GM12864 (cell line): ENCODE results near the gene MICAL3.

Experiments used
- DNase-seq: peaks from one replicate; pipeline ENCODE4 v3.0.0-alpha.2; 2011; ENCODE audit warnings: low read depth
- H3K4me3 ChIP-seq: 2 replicates; pipeline ENCODE4 v1.5.1; 2011; ENCODE audit warnings: mild to moderate bottlenecking, low read depth, low read length, control low read depth
- TF ChIP-seq, protein P1 (sequence below): IDR thresholded peaks from 2 replicates; pipeline ENCODE4 v1.5.1; 2011; ENCODE audit warnings: low read depth, mild to moderate bottlenecking, moderate library complexity, low read length, control low read depth, inconsistent platforms; ENCODE audit errors: missing control alignments

Gene MICAL3

GRCh38 chr22:18035751-18036150 lies 11.4 kb upstream of the MICAL3 start:
- no peak overlapping the region for H3K4me3 ChIP-seq
- TF ChIP-seq, protein P1, sequence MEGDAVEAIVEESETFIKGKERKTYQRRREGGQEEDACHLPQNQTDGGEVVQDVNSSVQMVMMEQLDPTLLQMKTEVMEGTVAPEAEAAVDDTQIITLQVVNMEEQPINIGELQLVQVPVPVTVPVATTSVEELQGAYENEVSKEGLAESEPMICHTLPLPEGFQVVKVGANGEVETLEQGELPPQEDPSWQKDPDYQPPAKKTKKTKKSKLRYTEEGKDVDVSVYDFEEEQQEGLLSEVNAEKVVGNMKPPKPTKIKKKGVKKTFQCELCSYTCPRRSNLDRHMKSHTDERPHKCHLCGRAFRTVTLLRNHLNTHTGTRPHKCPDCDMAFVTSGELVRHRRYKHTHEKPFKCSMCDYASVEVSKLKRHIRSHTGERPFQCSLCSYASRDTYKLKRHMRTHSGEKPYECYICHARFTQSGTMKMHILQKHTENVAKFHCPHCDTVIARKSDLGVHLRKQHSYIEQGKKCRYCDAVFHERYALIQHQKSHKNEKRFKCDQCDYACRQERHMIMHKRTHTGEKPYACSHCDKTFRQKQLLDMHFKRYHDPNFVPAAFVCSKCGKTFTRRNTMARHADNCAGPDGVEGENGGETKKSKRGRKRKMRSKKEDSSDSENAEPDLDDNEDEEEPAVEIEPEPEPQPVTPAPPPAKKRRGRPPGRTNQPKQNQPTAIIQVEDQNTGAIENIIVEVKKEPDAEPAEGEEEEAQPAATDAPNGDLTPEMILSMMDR: no peak
- no peak for DNase-seq

- TF ChIP-seq, protein P1: no peak
- DNase-seq: no peak
- no peak overlapping the region for H3K4me3 ChIP-seq
Observed at GRCh38 chr22:18034076-18034475, 9.7 kb upstream of the MICAL3 start.

DNA sequence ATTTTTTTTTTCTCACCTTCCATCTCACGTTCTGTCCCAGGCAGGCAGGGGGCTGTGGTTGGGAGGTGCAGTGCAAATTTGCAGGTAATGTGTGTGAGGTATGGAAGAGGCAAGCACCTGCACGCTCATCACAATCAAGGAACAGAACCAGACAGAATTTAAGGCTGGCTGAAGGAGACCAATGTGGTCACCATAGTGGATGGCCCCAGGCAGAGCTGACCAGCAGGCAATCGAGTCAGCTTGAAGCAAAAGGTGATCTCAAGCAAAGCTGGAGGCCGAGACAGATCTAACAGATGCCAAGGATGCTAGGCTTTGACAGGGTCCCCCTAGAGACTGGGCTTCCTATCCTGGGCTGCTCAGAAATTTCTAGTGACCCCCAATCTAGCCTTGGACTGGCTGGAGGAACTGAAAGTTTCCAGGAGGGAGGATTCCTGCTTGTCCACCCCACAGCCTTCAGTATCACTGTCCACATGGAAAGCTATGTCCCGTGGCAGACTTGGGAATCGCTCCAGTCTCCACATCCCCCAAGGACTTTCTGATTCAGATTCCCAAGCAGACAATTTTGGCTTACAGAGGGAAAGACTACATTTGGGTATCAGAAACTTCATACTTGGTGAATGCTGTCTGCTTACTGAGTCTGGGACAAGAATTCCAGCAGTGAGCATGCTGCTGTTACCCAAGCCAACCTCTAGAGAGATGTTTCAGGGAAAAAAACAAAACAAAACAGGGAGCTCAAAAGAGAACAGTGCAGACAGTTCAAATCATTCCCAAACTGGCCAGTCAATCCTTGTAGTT lies 9.0 kb upstream of the MICAL3 start:
- TF ChIP-seq, protein P1: no peak
- no peak overlapping the region for H3K4me3 ChIP-seq
- no peak for DNase-seq

GRCh38 chr22:18032455-18033101 lies 8.2 kb upstream of the MICAL3 start:
- TF ChIP-seq, protein P1: no peak
- no peak for DNase-seq

GRCh38 chr22:18031695-18032454 lies 7.5 kb upstream of the MICAL3 start:
- no peak for DNase-seq
- TF ChIP-seq, protein P1: no peak
- H3K4me3 ChIP-seq: no peak overlapping the region

More at GRCh38 chr22:18032455-18033101, 8.2 kb upstream of the MICAL3 start:
- H3K4me3 ChIP-seq: no peak overlapping the region

- no peak for DNase-seq
- no peak overlapping the region for H3K4me3 ChIP-seq
- TF ChIP-seq, protein P1: no peak
Observed at GRCh38 chr22:18029686-18030267, 5.4 kb upstream of the MICAL3 start.
